ENCODE data around the gene NUP85. TPM values are rescaled to one million over a fixed set of nuclear protein-coding genes. Genes with fewer than 3 reads are reported as not detected.

NUP85 gene
- total and polyA plus RNA-seq, 2 experiments from 2014 or later = 26.2 to 44.0 TPM

- no peak for DNase-seq
- Histone ChIP-seq H3K36me3 (ENCODE audit: low read depth) (peaks cover 8% of the 10 kb centered on the region; the same call in 1 of the 2 replicates), H3K27me3 (replicated peaks; ENCODE audit: insufficient read depth) (no peaks in the 10 kb centered on the region), H3K9me3 (ENCODE audit: low read depth) (no peaks in the 10 kb centered on the region), H3K4me3 (no peak overlapping the region), H3K9ac (no peak overlapping the region), H2AFZ (no peak overlapping the region), H3K27ac (no peak overlapping the region), H3K4me1 (ENCODE audit: insufficient read depth) (no peaks in the 10 kb centered on the region), H3F3A (ENCODE audit: insufficient read depth) (peaks cover 22% of the 10 kb centered on the region; the same call in 1 of the 2 replicates), H3K4me2 (ENCODE audit: unreplicated experiment) (no peak overlapping the region), H3K79me2 (ENCODE audit: insufficient read depth) (no peaks in the 10 kb centered on the region), H3K9me2 (ENCODE audit: insufficient read depth) (no peaks in the 10 kb centered on the region), H4K20me1 (ENCODE audit: insufficient read depth) (no peaks in the 10 kb centered on the region)
- in situ Hi-C loops (cut with MboI) = no loop called here
- TF ChIP-seq EZH2 (IDR thresholded peaks at IDR 0.05; ENCODE audit: insufficient read depth, poor library complexity, severe bottlenecking) (no peak), EZH2phosphoT487 (IDR thresholded peaks at IDR 0.05; ENCODE audit: insufficient read depth, low read depth) (no peak)
- 87 to 92% methylated on average over 18 of the region's 18 CpGs for WGBS, 2 experiments (ENCODE audit: low coverage in 1 of 2, low lambda C conversion rate in 2 of 2, missing lambda C conversion rate in 2 of 2)
These were observed 26.4 kb downstream of the NUP85 start for GRCh38 chr17:75231741-75232464.

- Histone ChIP-seq H3K4me3 (no peak overlapping the region), H2AFZ (no peak overlapping the region), H3F3A (ENCODE audit: insufficient read depth) (peaks cover 25% of the 10 kb centered on the region; the same call in 1 of the 2 replicates), H3K27ac (no peak overlapping the region), H4K20me1 (ENCODE audit: insufficient read depth) (no peaks in the 10 kb centered on the region), H3K9me2 (ENCODE audit: insufficient read depth) (no peaks in the 10 kb centered on the region), H3K27me3 (replicated peaks; ENCODE audit: insufficient read depth) (no peaks in the 10 kb centered on the region), H3K79me2 (ENCODE audit: insufficient read depth) (no peaks in the 10 kb centered on the region), H3K4me2 (ENCODE audit: unreplicated experiment) (no peak overlapping the region), H3K4me1 (ENCODE audit: insufficient read depth) (no peaks in the 10 kb centered on the region), H3K9me3 (ENCODE audit: low read depth) (no peaks in the 10 kb centered on the region), H3K36me3 (ENCODE audit: low read depth) (0 out of 2 replicates have a peak, but pooled peaks cover 8% of the 10 kb centered on the region), H3K9ac (no peak overlapping the region)
- 88 to 93% methylated on average over 13 of the region's 13 CpGs for WGBS, 2 experiments (ENCODE audit: low coverage in 1 of 2, low lambda C conversion rate in 2 of 2, missing lambda C conversion rate in 2 of 2)
- no peak for DNase-seq
- in situ Hi-C loops (cut with MboI) = no loop called here
- TF ChIP-seq EZH2 (IDR thresholded peaks at IDR 0.05; ENCODE audit: insufficient read depth, poor library complexity, severe bottlenecking) (no peak), EZH2phosphoT487 (IDR thresholded peaks at IDR 0.05; ENCODE audit: insufficient read depth, low read depth) (no peak)
These were observed 27.3 kb downstream of the NUP85 start for GRCh38 chr17:75232786-75233185.

GRCh38 chr17:75237100-75238014 is 31.9 kb downstream of the NUP85 start:
- Histone ChIP-seq H3K4me2 (ENCODE audit: unreplicated experiment) (no peak overlapping the region), H4K20me1 (ENCODE audit: insufficient read depth) (no peaks in the 10 kb centered on the region), H3K9me2 (ENCODE audit: insufficient read depth) (no peaks in the 10 kb centered on the region), H3K27ac (no peak overlapping the region), H3K9me3 (ENCODE audit: low read depth) (no peaks in the 10 kb centered on the region), H3K4me1 (ENCODE audit: insufficient read depth) (0 out of 2 replicates have a peak, but pooled peaks cover 3% of the 10 kb centered on the region), H2AFZ (no peak overlapping the region), H3K27me3 (replicated peaks; ENCODE audit: insufficient read depth) (no peaks in the 10 kb centered on the region), H3K9ac (no peak overlapping the region), H3F3A (ENCODE audit: insufficient read depth) (peaks cover 33% of the 10 kb centered on the region), H3K4me3 (no peak overlapping the region), H3K79me2 (ENCODE audit: insufficient read depth) (no peaks in the 10 kb centered on the region), H3K36me3 (ENCODE audit: low read depth) (peaks cover 19% of the 10 kb centered on the region; the same call in 1 of the 2 replicates)
- in situ Hi-C loops (cut with MboI) = no loop called here
- TF ChIP-seq EZH2phosphoT487 (IDR thresholded peaks at IDR 0.05; ENCODE audit: insufficient read depth, low read depth) (no peak), EZH2 (IDR thresholded peaks at IDR 0.05; ENCODE audit: insufficient read depth, poor library complexity, severe bottlenecking) (no peak)
- no peak for DNase-seq
- WGBS, 2 experiments (ENCODE audit: low coverage in 1 of 2, low lambda C conversion rate in 2 of 2, missing lambda C conversion rate in 2 of 2) = 63 to 67% methylated on average over 11 to 12 of the region's 12 CpGs

GRCh38 chr17:75238020-75238580 is 32.6 kb downstream of the NUP85 start:
- Histone ChIP-seq H3K4me1 (ENCODE audit: insufficient read depth) (0 out of 2 replicates have a peak, but pooled peaks cover 3% of the 10 kb centered on the region), H3K9ac (no peak overlapping the region), H3K79me2 (ENCODE audit: insufficient read depth) (no peaks in the 10 kb centered on the region), H3K9me2 (ENCODE audit: insufficient read depth) (no peaks in the 10 kb centered on the region), H3K4me2 (ENCODE audit: unreplicated experiment) (no peak overlapping the region), H3K27ac (no peak overlapping the region), H3K9me3 (ENCODE audit: low read depth) (no peaks in the 10 kb centered on the region), H3K4me3 (no peak overlapping the region), H4K20me1 (ENCODE audit: insufficient read depth) (no peaks in the 10 kb centered on the region), H3K27me3 (replicated peaks; ENCODE audit: insufficient read depth) (no peaks in the 10 kb centered on the region), H3K36me3 (ENCODE audit: low read depth) (peaks cover 19% of the 10 kb centered on the region; the same call in 1 of the 2 replicates), H2AFZ (no peak overlapping the region), H3F3A (ENCODE audit: insufficient read depth) (peaks cover 33% of the 10 kb centered on the region)
- TF ChIP-seq EZH2 (IDR thresholded peaks at IDR 0.05; ENCODE audit: insufficient read depth, poor library complexity, severe bottlenecking) (no peak), EZH2phosphoT487 (IDR thresholded peaks at IDR 0.05; ENCODE audit: insufficient read depth, low read depth) (no peak)
- WGBS, 2 experiments (ENCODE audit: low coverage in 1 of 2, low lambda C conversion rate in 2 of 2, missing lambda C conversion rate in 2 of 2) = 93 to 97% methylated on average over 9 to 11 of the region's 11 CpGs
- no peak for DNase-seq
- in situ Hi-C loops (cut with MboI) = no loop called here
